Adrenal gland (tissue), 12 donors: ENCODE data around the gene C1RL. TPM values are rescaled to one million over a fixed set of nuclear protein-coding genes. Genes with fewer than 3 reads are reported as not detected.

Source experiments
- DNase-seq, 7 donors: peaks; one replicate each; pipeline ENCODE4 v3.0.0-alpha.2; 2019 to 2020
- H3K27ac ChIP-seq, 5 donors: fragments of 200-600 bp; sonication (generic) in 4 of 5; 1 replicate in 3 of 5; 2 replicates in 2 of 5; pipeline versions ENCODE4 v1.5.1 to v1.8.0; 2016 to 2020; ENCODE audit warnings: mild to moderate bottlenecking in 1 of 5
- H3K27me3 ChIP-seq: fragments of 200-600 bp; 2 replicates; pipeline ENCODE4 v1.8.0; 2021
- H3K36me3 ChIP-seq, 2 donors: fragments of 200-600 bp; replicated peaks in 1 of 2; 1 replicate in 1 of 2; 2 replicates in 1 of 2; pipeline versions ENCODE4 v1.5.1 to v1.8.0; 2018 to 2022
- H3K4me1 ChIP-seq, 2 donors: fragments of 200-600 bp; replicated peaks in 1 of 2; 1 replicate in 1 of 2; 2 replicates in 1 of 2; pipeline versions ENCODE4 v1.5.1 to v1.8.0; 2018 to 2021
- H3K4me3 ChIP-seq, 4 donors: fragments of 200-600 bp; sonication (generic) in 3 of 4; one replicate each; pipeline ENCODE4 v1.5.1; 2016 to 2018
- H3K9me3 ChIP-seq, 3 donors: fragments of 200-600 bp; sonication (generic) in 1 of 3; replicated peaks in 1 of 3; 1 replicate in 2 of 3; 2 replicates in 1 of 3; pipeline versions ENCODE4 v1.5.1 to v1.8.0; 2016 to 2021
- POLR2A ChIP-seq, 2 donors: fragments of 450-650 bp; IDR thresholded peaks; one replicate each; pipeline ENCODE4 v1.6.1; 2017; ENCODE audit warnings: antibody characterized with exemption in 2 of 2, mild to moderate bottlenecking in 2 of 2, moderate library complexity in 1 of 2
- WGBS, 4 donors: extraction: QIAGEN DNeasy Blood & Tissue Kit in 2 of 4; methylation state at CpG; one replicate each; pipeline versions ENCODE4 v1.1.5 to v1.1.7; 2013 to 2017; 5-methylcytosine and 5-hydroxymethylcytosine counted together
- intact Hi-C, 2 donors: fragments of 100-400 bp; cut with DNase I; formaldehyde crosslinking; loops; one replicate each; pipeline versions ENCODE4 v1.14.1 to v1.15.0; 2022 to 2023
- polyA plus RNA-seq, 3 donors: library from polyadenylated mRNA; stranded (reverse); fragments of 200-250 nt in 2 of 3; fragments of 350-450 nt in 1 of 3; fragmentation: Illumina TruSeq in 1 of 3; extraction: RNeasy Lipid Tissue Mini Kit (QIAGEN cat#74804) in 1 of 3; gene quantifications; one replicate each; pipeline ENCODE4 v1.2.3, GENCODE V29; 2013 to 2014
- total RNA-seq, 9 donors: library from RNA; depleted of rRNA in 4 of 9; stranded (reverse); fragments of >200 nt in 4 of 9; fragments of 120-200 nt in 1 of 9; fragmentation: NEBNext Ultra II Directional in 1 of 9; extraction: Animal tissue kit (Norgen Biotek cat#: 25700) in 1 of 9; gene quantifications; one replicate each; pipeline versions ENCODE4 v1.1.0 to v1.2.4, GENCODE V29; 2013 to 2023
- TF ChIP-seq, protein P1 (sequence below), 6 experiments: fragments of 450-650 bp in 4 of 6; fragments of 200-600 bp in 2 of 6; sonication (generic) in 1 of 6; IDR thresholded peaks; 1 replicate in 5 of 6; 2 replicates in 1 of 6; pipeline versions ENCODE4 v1.5.1 to v1.8.0; 2016 to 2021; ENCODE audit warnings: antibody characterized with exemption in 6 of 6, mild to moderate bottlenecking in 2 of 6, moderate library complexity in 1 of 6
- donor health status: healthy with polysubstance abuse.
- donor health status: Bipolar disorder and iron deficiency.
- donor health status: DM: yes; HTN: yes; CAD: no.
- donor health status: DM: no; HTN: no; CAD: no.
- donor health status: DM: no; HTN: no; CAD: no.
- donor health status: DM: yes; HTN: yes; CAD: no.

The C1RL gene
- total and polyA plus RNA-seq, 12 donors, result 33.3 to 407 (median 157) TPM

DNA sequence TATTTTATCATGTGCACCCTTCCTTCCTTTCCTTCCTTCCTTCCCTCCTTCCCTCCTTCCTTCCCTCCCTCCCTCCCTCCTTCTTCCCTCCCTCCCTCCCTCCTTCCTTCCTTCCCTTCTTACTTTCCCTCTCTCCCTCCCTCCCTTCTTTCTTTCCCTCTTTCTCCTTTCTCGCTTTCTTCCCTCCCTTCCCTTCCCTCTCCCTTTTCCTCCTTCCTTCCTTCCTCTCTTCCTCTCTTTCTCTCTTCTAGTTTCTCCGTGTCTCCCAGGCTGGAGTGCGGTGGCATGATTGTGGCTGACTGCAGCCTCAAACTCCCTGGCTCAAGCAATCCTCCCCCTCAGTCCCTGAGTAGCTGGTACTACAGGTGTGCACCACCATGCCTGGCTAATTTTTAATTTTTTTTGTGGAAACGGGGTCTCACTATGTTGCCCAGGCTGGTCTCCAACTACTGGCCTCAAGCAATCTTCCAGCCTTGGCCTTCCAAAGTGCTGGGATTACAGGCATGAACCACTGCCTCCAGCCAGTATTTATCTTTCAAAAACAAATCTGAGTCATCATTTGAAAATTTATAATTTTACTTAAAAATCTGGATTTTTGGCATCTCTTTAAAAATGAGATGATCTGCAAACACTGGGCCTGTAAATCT is 7.8 kb downstream of the C1RL start:
- intact Hi-C loops, result no loop called here
- Histone ChIP-seq H3K4me3 (no peak overlapping the region), H3K4me1 (peaks cover 11 to 26% of the 10 kb centered on the region in 2 donors), H3K36me3 (peaks cover 0 to 38% of the 10 kb centered on the region in 2 donors), H3K27ac (peak overlapping the region in 2 of 5 donors; percentile 10 to 47), H3K9me3 (no peaks in the 10 kb centered on the region), H3K27me3 (no peaks in the 10 kb centered on the region)
- WGBS, 4 donors, result 78 to 88% (median 83%) methylated on average over 4 of the region's 4 CpGs
- no peak for TF ChIP-seq POLR2A (IDR thresholded peaks at IDR 0.05)
- TF ChIP-seq, protein P1, sequence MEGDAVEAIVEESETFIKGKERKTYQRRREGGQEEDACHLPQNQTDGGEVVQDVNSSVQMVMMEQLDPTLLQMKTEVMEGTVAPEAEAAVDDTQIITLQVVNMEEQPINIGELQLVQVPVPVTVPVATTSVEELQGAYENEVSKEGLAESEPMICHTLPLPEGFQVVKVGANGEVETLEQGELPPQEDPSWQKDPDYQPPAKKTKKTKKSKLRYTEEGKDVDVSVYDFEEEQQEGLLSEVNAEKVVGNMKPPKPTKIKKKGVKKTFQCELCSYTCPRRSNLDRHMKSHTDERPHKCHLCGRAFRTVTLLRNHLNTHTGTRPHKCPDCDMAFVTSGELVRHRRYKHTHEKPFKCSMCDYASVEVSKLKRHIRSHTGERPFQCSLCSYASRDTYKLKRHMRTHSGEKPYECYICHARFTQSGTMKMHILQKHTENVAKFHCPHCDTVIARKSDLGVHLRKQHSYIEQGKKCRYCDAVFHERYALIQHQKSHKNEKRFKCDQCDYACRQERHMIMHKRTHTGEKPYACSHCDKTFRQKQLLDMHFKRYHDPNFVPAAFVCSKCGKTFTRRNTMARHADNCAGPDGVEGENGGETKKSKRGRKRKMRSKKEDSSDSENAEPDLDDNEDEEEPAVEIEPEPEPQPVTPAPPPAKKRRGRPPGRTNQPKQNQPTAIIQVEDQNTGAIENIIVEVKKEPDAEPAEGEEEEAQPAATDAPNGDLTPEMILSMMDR (IDR thresholded peaks at IDR 0.05), result no peak
- no peak for DNase-seq

DNA sequence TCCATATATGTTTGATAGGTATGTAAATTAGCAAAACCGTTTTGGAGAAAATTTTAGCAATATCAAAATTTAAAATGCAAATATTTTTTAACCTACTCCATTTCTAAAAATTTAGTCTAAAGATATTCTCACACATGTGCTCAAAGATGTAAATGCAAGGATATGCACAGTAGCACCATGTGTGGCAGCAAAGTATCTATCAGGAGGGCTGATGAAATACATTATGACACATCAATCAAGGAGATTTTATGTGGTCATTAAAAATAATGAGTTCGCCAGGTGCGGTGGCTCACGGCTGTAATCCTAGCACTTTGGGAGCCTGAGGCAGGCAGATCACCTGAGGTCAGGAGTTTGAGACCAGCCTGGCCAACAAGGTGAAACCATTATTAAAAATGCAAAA is 8.8 kb downstream of the C1RL start:
- Histone ChIP-seq H3K4me1 (peaks cover 11 to 16% of the 10 kb centered on the region in 2 donors), H3K27ac (peak overlapping the region in 1 of 5 donors; percentile 47), H3K9me3 (no peaks in the 10 kb centered on the region), H3K4me3 (no peak overlapping the region), H3K27me3 (no peaks in the 10 kb centered on the region), H3K36me3 (peaks cover 0 to 38% of the 10 kb centered on the region in 2 donors)
- WGBS, 4 donors, result 73 to 90% (median 87%) methylated on average over 4 of the region's 4 CpGs
- no peak for TF ChIP-seq POLR2A (IDR thresholded peaks at IDR 0.05)
- TF ChIP-seq, protein P1 (IDR thresholded peaks at IDR 0.05), result no peak
- intact Hi-C loops, result no loop called here
- no peak for DNase-seq

DNA sequence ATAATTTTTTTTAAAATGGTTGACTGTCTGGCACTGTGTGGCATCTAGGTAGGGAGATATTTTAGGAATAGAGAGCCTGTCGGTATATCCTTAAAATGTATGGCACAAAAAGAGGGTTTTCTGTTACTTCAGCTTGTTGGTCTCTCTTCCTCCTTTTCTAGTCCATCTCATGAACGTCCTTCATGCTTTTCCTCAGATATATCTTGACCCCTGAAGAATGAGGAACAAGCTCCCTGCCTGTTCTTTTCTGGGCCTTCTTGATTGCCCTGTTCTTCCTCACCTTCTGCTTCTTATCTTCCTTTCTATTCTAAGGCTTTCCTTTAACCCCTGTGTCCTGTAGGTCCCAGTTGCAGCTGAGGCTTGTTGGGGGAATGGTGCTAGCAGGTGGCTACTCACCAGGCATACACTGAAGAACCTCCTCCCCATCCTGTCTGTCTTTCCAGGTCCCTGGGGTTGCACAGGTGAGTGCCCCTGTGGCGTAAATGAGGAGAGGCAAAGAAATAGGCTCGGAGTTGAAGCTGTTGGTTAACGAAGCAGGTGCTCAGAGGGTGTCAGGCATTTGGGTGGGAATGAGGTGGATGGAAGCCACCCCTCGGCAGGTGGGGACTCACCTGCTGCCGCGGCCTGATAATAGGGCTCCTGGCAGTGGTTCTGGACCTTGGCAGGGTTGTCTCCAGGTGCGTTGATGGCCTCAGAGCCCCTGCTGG is 9.6 kb downstream of the C1RL start:
- DNase-seq, result no peak
- Histone ChIP-seq H3K27me3 (no peaks in the 10 kb centered on the region), H3K36me3 (peaks cover 0 to 34% of the 10 kb centered on the region in 2 donors), H3K4me1 (peaks cover 11 to 18% of the 10 kb centered on the region in 2 donors), H3K9me3 (no peaks in the 10 kb centered on the region), H3K27ac (no peak overlapping the region), H3K4me3 (no peak overlapping the region)
- 87 to 91% (median 89%) methylated on average over 9 of the region's 9 CpGs for WGBS, 4 donors
- TF ChIP-seq, protein P1 (IDR thresholded peaks at IDR 0.05), result no peak
- no peak for TF ChIP-seq POLR2A (IDR thresholded peaks at IDR 0.05)
- intact Hi-C loops, result no loop called here

DNA sequence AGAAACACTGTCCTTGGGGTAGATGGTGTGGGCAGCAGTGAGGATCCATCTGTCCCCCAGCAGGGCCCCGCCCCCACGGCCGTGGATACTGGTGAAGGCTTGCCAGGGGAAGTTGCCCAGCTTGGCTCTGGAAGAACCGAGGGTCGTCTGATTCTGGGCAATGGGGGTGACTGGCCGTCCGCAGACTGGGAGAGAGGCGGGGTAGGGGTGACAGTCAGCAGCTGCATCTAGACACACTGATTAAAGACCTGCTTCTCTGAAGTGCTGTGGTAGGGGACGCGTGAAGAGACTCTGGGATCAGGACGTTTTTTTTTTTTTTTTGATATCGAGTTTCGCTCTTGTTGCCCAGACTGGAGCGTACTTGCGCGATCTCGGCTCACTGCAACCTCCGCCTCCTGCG is 12.0 kb downstream of the C1RL start:
- Histone ChIP-seq H3K4me1 (peaks cover 20 to 31% of the 10 kb centered on the region in 2 donors), H3K27me3 (no peaks in the 10 kb centered on the region), H3K27ac (no peak overlapping the region), H3K4me3 (no peak overlapping the region), H3K36me3 (peaks cover 0 to 28% of the 10 kb centered on the region in 2 donors), H3K9me3 (no peaks in the 10 kb centered on the region)
- 81 to 87% (median 84%) methylated on average over 12 to 19 of the region's 19 CpGs for WGBS, 4 donors
- no peak for DNase-seq
- TF ChIP-seq, protein P1 (IDR thresholded peaks at IDR 0.05), result no peak
- no peak for TF ChIP-seq POLR2A (IDR thresholded peaks at IDR 0.05)
- intact Hi-C loops, result no loop called here
